ENCODE results near the gene GRID1.

GRCh38 chr10:85979598-85979997 is 387.0 kb downstream of the GRID1 start:
- TF ChIP-seq CTCF (IDR thresholded peaks at IDR 0.05; ENCODE audit: low read length) (no peak), EZH2 (IDR thresholded peaks at IDR 0.05; ENCODE audit: borderline replicate concordance, low read length) (no peak)
